IMR-90 (cell line): ENCODE measurements around the gene DMRTA1. TPM values are rescaled to one million over a fixed set of nuclear protein-coding genes. Genes with fewer than 3 reads are reported as not detected.

Experiments
- ATAC-seq: fragments of 200-7000 bp; cut with Tn5 transposase; 2 replicates; pipeline ENCODE4 v1.9.1; 2020; ENCODE audit warnings: low read depth, mild to moderate bottlenecking, moderate library complexity
- BruUV-seq: library from RNA; stranded (reverse); fragments of 400-500 nt; replicated peaks from 2 replicates; lab custom pipeline; 2021; lab: Mats Ljungman, UMichigan
- CTCF ChIA-PET: fragments of 300-600 bp; formaldehyde crosslinking; extraction: SDS; loops from one replicate; lab custom pipeline; 2021; ENCODE audit warnings: antibody characterized with exemption; lab: Yijun Ruan, JAX
- POLR2A ChIA-PET: fragments of 300-600 bp; sonication (Branson Sonifier 250); formaldehyde crosslinking; loops from one replicate; lab custom pipeline; 2022; ENCODE audit warnings: antibody characterized with exemption; ENCODE audit not compliant: unreplicated experiment; lab: Charles Lee
- DNase-seq: peaks from one replicate; pipeline ENCODE4 v3.0.0; 2013
- H2AFZ ChIP-seq: replicated peaks from 2 replicates; pipeline ENCODE3; 2013; ENCODE audit warnings: low read length, mild to moderate bottlenecking; ENCODE audit not compliant: poor library complexity
- H2AK5ac ChIP-seq: 2 replicates; pipeline ENCODE4 v1.6.1; 2013; ENCODE audit warnings: low read depth, low read length, inconsistent platforms
- H2AK9ac ChIP-seq: replicated peaks from 2 replicates; pipeline ENCODE3; 2013; ENCODE audit warnings: mild to moderate bottlenecking, low read depth, low read length, moderate library complexity; ENCODE audit not compliant: poor library complexity
- H2BK120ac ChIP-seq: 2 replicates; pipeline ENCODE4 v1.6.1; 2013; ENCODE audit warnings: low read depth, low read length, inconsistent platforms
- H2BK15ac ChIP-seq: 3 replicates; pipeline ENCODE4 v1.6.1; 2013; ENCODE audit warnings: low read depth, low read length, inconsistent platforms
- H2BK20ac ChIP-seq: 2 replicates; pipeline ENCODE4 v1.6.1; 2013; ENCODE audit warnings: low read depth, mild to moderate bottlenecking, inconsistent platforms, low read length, moderate library complexity
- H2BK5ac ChIP-seq: 2 replicates; pipeline ENCODE4 v1.6.1; 2013; ENCODE audit warnings: mild to moderate bottlenecking, low read depth, low read length, inconsistent platforms; ENCODE audit not compliant: poor library complexity, severe bottlenecking
- H3K14ac ChIP-seq: replicated peaks from 2 replicates; pipeline ENCODE4 v1.6.1; 2013; ENCODE audit warnings: low read depth, low read length, inconsistent platforms
- H3K18ac ChIP-seq: 2 replicates; pipeline ENCODE4 v1.6.1; 2013; ENCODE audit warnings: low read depth, low read length, control low read depth
- H3K23ac ChIP-seq: 2 replicates; pipeline ENCODE4 v1.6.1; 2013; ENCODE audit warnings: low read depth, low read length, inconsistent platforms
- H3K27ac ChIP-seq: 2 replicates; pipeline ENCODE4 v1.5.1; 2013; ENCODE audit warnings: mild to moderate bottlenecking, control low read depth, low read length; ENCODE audit not compliant: insufficient read depth
- H3K27me3 ChIP-seq: 2 replicates; pipeline ENCODE4 v1.6.1; 2013; ENCODE audit warnings: low read length; ENCODE audit not compliant: control insufficient read depth, insufficient read depth
- H3K36me3 ChIP-seq: 2 replicates; pipeline ENCODE4 v1.6.1; 2013; ENCODE audit warnings: low read length, mixed read lengths; ENCODE audit not compliant: control insufficient read depth, insufficient read depth
- H3K4ac ChIP-seq: 2 replicates; pipeline ENCODE4 v1.6.1; 2013; ENCODE audit warnings: low read depth, low read length, inconsistent platforms
- H3K4me1 ChIP-seq: 2 replicates; pipeline ENCODE4 v1.6.1; 2013; ENCODE audit warnings: low read length, mixed read lengths; ENCODE audit not compliant: control insufficient read depth, insufficient read depth
- H3K4me2 ChIP-seq: 2 replicates; pipeline ENCODE4 v1.6.1; 2013; ENCODE audit warnings: low read depth, mild to moderate bottlenecking, control low read depth, low read length, moderate library complexity
- H3K4me3 ChIP-seq: 2 replicates; pipeline ENCODE4 v1.5.1; 2013; ENCODE audit warnings: low read depth, mild to moderate bottlenecking, control low read depth, low read length, moderate library complexity; ENCODE audit not compliant: insufficient read depth
- H3K56ac ChIP-seq: 2 replicates; pipeline ENCODE4 v1.6.1; 2013; ENCODE audit warnings: low read length, inconsistent platforms; ENCODE audit not compliant: insufficient read depth; ENCODE audit errors: extremely low read depth
- H3K79me1 ChIP-seq, 2 experiments: 2 replicates each; pipeline ENCODE4 v1.6.1; 2013; ENCODE audit warnings: low read length in 2 of 2, inconsistent platforms in 1 of 2, low read depth in 1 of 2
- H3K9ac ChIP-seq: 2 replicates; pipeline ENCODE4 v1.6.1; 2013; ENCODE audit warnings: low read depth, low read length, control low read depth
- H3K9me1 ChIP-seq: 2 replicates; pipeline ENCODE4 v1.6.1; 2013; ENCODE audit warnings: low read length, inconsistent platforms; ENCODE audit not compliant: insufficient read depth
- H3K9me3 ChIP-seq: 2 replicates; pipeline ENCODE4 v1.6.1; 2013; ENCODE audit warnings: low read length; ENCODE audit not compliant: control insufficient read depth, insufficient read depth
- H4K20me1 ChIP-seq: 2 replicates; pipeline ENCODE4 v1.6.1; 2013; ENCODE audit warnings: low read length, inconsistent platforms; ENCODE audit not compliant: insufficient read depth
- H4K5ac ChIP-seq: 2 replicates; pipeline ENCODE4 v1.6.1; 2013; ENCODE audit warnings: mild to moderate bottlenecking, low read depth, low read length, control low read depth
- H4K8ac ChIP-seq, 2 experiments: 2 replicates each; pipeline ENCODE4 v1.6.1; 2013; ENCODE audit warnings: low read depth in 2 of 2, low read length in 2 of 2, control low read depth in 1 of 2, inconsistent platforms in 1 of 2
- H4K91ac ChIP-seq: 2 replicates; pipeline ENCODE4 v1.6.1; 2013; ENCODE audit warnings: low read depth, low read length, inconsistent platforms; ENCODE audit not compliant: insufficient read depth
- CEBPB ChIP-seq: IDR thresholded peaks from 2 replicates; pipeline ENCODE4 v1.6.1; 2012; ENCODE audit warnings: low read depth, low read length, improper control_type of control experiment
- CHD1 ChIP-seq: IDR thresholded peaks from 2 replicates; pipeline ENCODE4 v1.6.1; 2012; ENCODE audit warnings: low read depth, low read length, improper control_type of control experiment
- FOS ChIP-seq: fragments of 150-350 bp; IDR thresholded peaks from 2 replicates; pipeline ENCODE4 v1.6.1; 2016; ENCODE audit warnings: low read depth, low read length
- MAFK ChIP-seq: IDR thresholded peaks from 2 replicates; pipeline ENCODE4 v1.6.1; 2012; ENCODE audit warnings: low read depth, low read length, improper control_type of control experiment
- MAZ ChIP-seq: IDR thresholded peaks from 2 replicates; pipeline ENCODE4 v1.6.1; 2012; ENCODE audit warnings: low read depth, mild to moderate bottlenecking, low read length, improper control_type of control experiment, moderate library complexity, borderline replicate concordance
- NFE2L2 ChIP-seq: fragments of 150-350 bp; IDR thresholded peaks from 2 replicates; pipeline ENCODE4 v1.6.1; 2016; ENCODE audit warnings: low read depth, mild to moderate bottlenecking, low read length
- POLR2A ChIP-seq: IDR thresholded peaks from 2 replicates; pipeline ENCODE4 v1.6.1; 2012; ENCODE audit warnings: mild to moderate bottlenecking, low read depth, low read length
- RAD21 ChIP-seq: IDR thresholded peaks from 2 replicates; pipeline ENCODE4 v1.6.1; 2012; ENCODE audit warnings: low read length, improper control_type of control experiment
- RFX5 ChIP-seq: IDR thresholded peaks from 2 replicates; pipeline ENCODE4 v1.8.0; 2012; ENCODE audit warnings: low read depth, mild to moderate bottlenecking, low read length, moderate library complexity
- SMC3 ChIP-seq: fragments of 150-350 bp; IDR thresholded peaks from 2 replicates; pipeline ENCODE4 v1.6.1; 2016; ENCODE audit warnings: low read depth, mild to moderate bottlenecking, antibody characterized with exemption, low read length, moderate library complexity
- USF2 ChIP-seq: fragments of 150-350 bp; IDR thresholded peaks from 2 replicates; pipeline ENCODE4 v1.6.1; 2017; ENCODE audit warnings: mild to moderate bottlenecking, antibody characterized with exemption, low read length, low read depth
- WGBS, 2 experiments: methylation state at CpG; one replicate each; pipeline versions ENCODE4 v1.1.5 to v1.1.7; 2013; ENCODE audit warnings: missing lambda C conversion rate in 2 of 2; ENCODE audit not compliant: insufficient read length in 1 of 2; ENCODE audit errors: extremely low coverage in 2 of 2; 5-methylcytosine and 5-hydroxymethylcytosine counted together
- dilution Hi-C: fragments of 300-500 bp; cut with HindIII; formaldehyde crosslinking; loops from one replicate; pipeline ENCODE4 v1.14.3; 2018; ENCODE audit warnings: low sequenced_read_pairs; ENCODE audit not compliant: unreplicated experiment
- in situ Hi-C: fragments of 300-500 bp; cut with MboI; formaldehyde crosslinking; loops from 3 replicates; pipeline ENCODE4 v1.14.3; 2019; ENCODE audit warnings: low sequenced_read_pairs, inconsistent platforms, mixed read lengths
- intact Hi-C: fragments of 100-400 bp; cut with micrococcal nuclease; formaldehyde crosslinking; loops from 2 replicates; pipeline ENCODE4 v1.10.0; 2022
- polyA plus RNA-seq, 3 experiments: library from polyadenylated mRNA; depleted of rRNA; stranded (reverse); fragments of >200 nt; gene quantifications; 2 replicates each; pipeline ENCODE4 v1.2.3, GENCODE V29; 2012; ENCODE audit warnings: low replicate concordance in 1 of 3
- total RNA-seq: library from RNA; depleted of rRNA; stranded (reverse); fragments of >200 nt; gene quantifications from 2 replicates; pipeline ENCODE4 v1.2.3, GENCODE V29; 2012

Gene DMRTA1
- total and polyA plus RNA-seq, 2 of the 4 experiments (the other 2 are of a cell fraction), result under 0.01 to 0.02 TPM

GRCh38 chr9:22401671-22402070 is 45.0 kb upstream of the DMRTA1 start:
- no peak for ATAC-seq
- TF ChIP-seq RFX5 (no peak), FOS (no peak), MAFK (no peak), MAZ (no peak), RAD21 (no peak), POLR2A (no peak), SMC3 (no peak), CHD1 (no peak), USF2 (no peak), CEBPB (no peak), NFE2L2 (no peak)
- Histone ChIP-seq H3K27me3 (no peaks in the 10 kb centered on the region), H2AK5ac (no peak overlapping the region), H3K4me2 (no peak overlapping the region), H2BK5ac (no peak overlapping the region), H4K20me1 (no peaks in the 10 kb centered on the region), H2BK15ac (no peak overlapping the region), H4K91ac (no peak overlapping the region), H3K18ac (no peak overlapping the region), H3K56ac (no peak overlapping the region), H3K9me1 (no peaks in the 10 kb centered on the region), H3K9me3 (no peaks in the 10 kb centered on the region), H3K27ac (no peak overlapping the region), H4K8ac (no peak overlapping the region), H3K79me1 (no peaks in the 10 kb centered on the region), H4K5ac (no peak overlapping the region), H3K14ac (no peak overlapping the region), H2AFZ (no peak overlapping the region), H2AK9ac (no peak overlapping the region), H3K23ac (no peak overlapping the region), H2BK120ac (no peak overlapping the region), H3K4ac (no peak overlapping the region), H3K36me3 (no peaks in the 10 kb centered on the region), H3K4me3 (no peak overlapping the region), H2BK20ac (no peak overlapping the region), H3K4me1 (no peaks in the 10 kb centered on the region), H3K9ac (no peak overlapping the region)
- BruUV-seq, result no TSS peak
- WGBS, 2 experiments, result no CpG with 5 or more reads among the region's 2 CpGs
- dilution Hi-C loops, result no loop called here
- intact Hi-C loops, result no loop called here
- no peak for DNase-seq
- POLR2A ChIA-PET, result no interaction called here
- in situ Hi-C loops, result no loop called here
- CTCF ChIA-PET, result no interaction called here
